ENCODE data around the gene GCN1. TPM values are rescaled to one million over a fixed set of nuclear protein-coding genes. Genes with fewer than 3 reads are reported as not detected.

GCN1 gene
- total and polyA plus RNA-seq, 10 donors: 10.4 to 131 (median 95.5) TPM

DNA sequence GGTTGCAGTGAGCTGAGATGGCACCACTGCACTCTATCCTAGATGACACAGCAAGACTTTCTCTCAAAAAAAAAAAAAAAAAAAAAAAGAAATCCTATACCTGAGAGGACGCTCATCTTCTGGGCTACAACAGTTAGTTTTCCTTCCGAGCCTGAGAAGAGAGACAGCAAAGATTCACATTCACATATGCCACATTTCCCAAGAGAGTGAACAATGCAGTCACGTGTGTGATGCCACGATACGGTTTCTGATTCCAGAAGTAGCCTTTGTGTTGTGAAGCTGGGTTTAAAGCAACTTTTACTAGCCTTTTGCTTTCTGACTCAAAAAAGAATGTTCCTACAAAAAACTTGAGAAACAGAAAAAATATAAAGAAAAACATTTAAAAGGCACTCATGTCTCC is 19.5 kb downstream of the GCN1 start:
- intact Hi-C loops (cut with DNase I; ENCODE audit: low total_unique reads): no loop called here
- no peaks in the 10 kb centered on the region for H3K27me3 ChIP-seq (replicated peaks in 1 of 7)
- TF ChIP-seq, protein P1, sequence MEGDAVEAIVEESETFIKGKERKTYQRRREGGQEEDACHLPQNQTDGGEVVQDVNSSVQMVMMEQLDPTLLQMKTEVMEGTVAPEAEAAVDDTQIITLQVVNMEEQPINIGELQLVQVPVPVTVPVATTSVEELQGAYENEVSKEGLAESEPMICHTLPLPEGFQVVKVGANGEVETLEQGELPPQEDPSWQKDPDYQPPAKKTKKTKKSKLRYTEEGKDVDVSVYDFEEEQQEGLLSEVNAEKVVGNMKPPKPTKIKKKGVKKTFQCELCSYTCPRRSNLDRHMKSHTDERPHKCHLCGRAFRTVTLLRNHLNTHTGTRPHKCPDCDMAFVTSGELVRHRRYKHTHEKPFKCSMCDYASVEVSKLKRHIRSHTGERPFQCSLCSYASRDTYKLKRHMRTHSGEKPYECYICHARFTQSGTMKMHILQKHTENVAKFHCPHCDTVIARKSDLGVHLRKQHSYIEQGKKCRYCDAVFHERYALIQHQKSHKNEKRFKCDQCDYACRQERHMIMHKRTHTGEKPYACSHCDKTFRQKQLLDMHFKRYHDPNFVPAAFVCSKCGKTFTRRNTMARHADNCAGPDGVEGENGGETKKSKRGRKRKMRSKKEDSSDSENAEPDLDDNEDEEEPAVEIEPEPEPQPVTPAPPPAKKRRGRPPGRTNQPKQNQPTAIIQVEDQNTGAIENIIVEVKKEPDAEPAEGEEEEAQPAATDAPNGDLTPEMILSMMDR (IDR thresholded peaks at IDR 0.05 in 8 of 11, conservative IDR thresholded peaks at IDR 0.05 in 3 of 11): no peak
- TF ChIP-seq POLR2A (IDR thresholded peaks at IDR 0.05) (no peak), POLR2AphosphoS5 (IDR thresholded peaks at IDR 0.05) (no peak)
- 71 to 81% (median 77%) methylated on average over 5 of the region's 5 CpGs for WGBS, 5 donors
- peaks cover 0 to 4% (median 2%) of the 10 kb centered on the region in 6 donors for H3K4me1 ChIP-seq
- H3K4me3 ChIP-seq: no peak overlapping the region
- no peak for DNase-seq
- peaks cover 15 to 100% (median 100%) of the 10 kb centered on the region in 6 donors for H3K36me3 ChIP-seq
- H3K27ac ChIP-seq: no peak overlapping the region
- no peaks in the 10 kb centered on the region for H3K9me3 ChIP-seq

DNA sequence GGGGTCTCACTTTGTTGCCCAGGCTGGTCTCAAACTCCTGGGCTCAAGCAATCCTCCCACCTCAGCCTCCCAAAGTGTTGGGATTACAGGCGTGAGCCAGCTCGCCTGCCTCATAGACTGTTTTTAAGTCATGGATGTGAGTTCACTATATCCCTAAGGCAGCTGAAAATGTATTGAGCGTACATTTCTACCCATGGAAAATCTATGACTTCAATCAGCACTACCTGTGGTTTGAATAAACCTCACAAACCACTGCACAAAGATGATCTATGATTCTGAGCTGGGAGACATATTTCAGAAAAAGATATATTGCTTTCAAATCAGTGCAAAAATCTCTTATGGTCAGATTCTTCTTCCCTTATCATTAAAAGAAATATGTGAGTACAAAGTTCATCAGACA is 22.5 kb downstream of the GCN1 start:
- intact Hi-C loops (cut with DNase I; ENCODE audit: low total_unique reads): no loop called here
- H3K36me3 ChIP-seq: peaks cover 15 to 100% (median 97%) of the 10 kb centered on the region in 6 donors
- DNase-seq: no peak

DNA sequence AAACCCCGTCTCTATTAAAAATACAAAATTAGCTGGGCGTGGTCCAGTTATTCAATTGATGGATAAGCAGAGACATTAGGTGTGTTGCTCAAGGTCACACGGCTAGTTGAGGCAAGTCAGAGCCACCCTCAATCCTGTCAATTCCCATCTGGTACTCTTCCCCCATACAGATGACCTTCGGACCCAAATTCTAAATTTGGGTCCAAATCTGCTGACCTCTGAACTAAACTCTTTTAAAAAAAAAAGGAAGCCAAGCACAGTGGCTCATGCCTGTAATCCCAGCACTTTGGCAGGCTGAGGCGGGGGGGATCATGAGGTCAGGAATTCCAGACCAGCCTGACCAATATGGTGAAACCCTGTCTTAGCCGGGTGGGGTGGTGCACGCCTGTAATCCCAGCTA is 23.9 kb downstream of the GCN1 start:
- 89 to 98% (median 92%) methylated on average over 7 of the region's 7 CpGs for WGBS, 5 donors

More for the DNA sequence above, 22.5 kb downstream of the GCN1 start:
- Histone ChIP-seq H3K9me3 (no peaks in the 10 kb centered on the region), H3K27ac (no peak overlapping the region), H3K27me3 (replicated peaks in 1 of 7) (no peaks in the 10 kb centered on the region), H3K4me1 (peaks cover 0 to 4% (median 2%) of the 10 kb centered on the region in 6 donors), H3K4me3 (no peak overlapping the region)
- no peak for TF ChIP-seq POLR2A (IDR thresholded peaks at IDR 0.05)
- WGBS, 5 donors: 93 to 100% (median 96%) methylated on average over 3 of the region's 3 CpGs

DNA sequence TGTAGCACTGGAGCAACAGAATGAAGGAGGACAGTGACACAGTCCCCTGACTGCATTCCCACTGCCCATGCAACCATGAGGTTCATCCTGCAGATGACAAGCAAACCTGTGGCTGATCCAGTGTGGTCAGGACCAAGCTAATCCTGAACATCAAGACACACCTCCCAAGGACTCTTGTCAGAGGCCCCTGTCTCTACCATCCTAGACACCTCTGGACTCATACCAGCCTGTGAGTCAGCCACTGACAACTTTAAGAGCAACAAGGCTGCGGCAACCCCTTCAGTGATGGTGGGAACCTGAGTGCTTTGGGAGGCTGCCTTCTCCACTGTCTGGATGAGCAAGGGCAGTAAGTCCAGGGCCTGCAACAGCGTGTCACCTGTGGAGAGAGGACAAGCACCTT is 24.6 kb downstream of the GCN1 start:
- intact Hi-C loops (cut with DNase I; ENCODE audit: low total_unique reads): no loop called here
- no peak for DNase-seq
- Histone ChIP-seq H3K27me3 (replicated peaks in 1 of 7) (no peaks in the 10 kb centered on the region), H3K4me3 (no peak overlapping the region), H3K4me1 (peaks cover 0 to 1% (median 0%) of the 10 kb centered on the region in 6 donors), H3K36me3 (peaks cover 11 to 100% (median 91%) of the 10 kb centered on the region in 6 donors), H3K9me3 (no peaks in the 10 kb centered on the region), H3K27ac (no peak overlapping the region)
- TF ChIP-seq, protein P1 (IDR thresholded peaks at IDR 0.05 in 8 of 11, conservative IDR thresholded peaks at IDR 0.05 in 3 of 11): no peak
- WGBS, 5 donors: 94 to 100% (median 95%) methylated on average over 2 of the region's 2 CpGs

More for the DNA sequence above, 23.9 kb downstream of the GCN1 start:
- H3K27ac ChIP-seq: no peak overlapping the region
- H3K36me3 ChIP-seq: peaks cover 11 to 100% (median 91%) of the 10 kb centered on the region in 6 donors
- TF ChIP-seq POLR2AphosphoS5 (IDR thresholded peaks at IDR 0.05) (no peak), POLR2A (IDR thresholded peaks at IDR 0.05) (no peak)
- TF ChIP-seq, protein P1 (IDR thresholded peaks at IDR 0.05 in 8 of 11, conservative IDR thresholded peaks at IDR 0.05 in 3 of 11): no peak
- no peaks in the 10 kb centered on the region for H3K27me3 ChIP-seq (replicated peaks in 1 of 7)
- no peaks in the 10 kb centered on the region for H3K9me3 ChIP-seq
- no peak overlapping the region for H3K4me3 ChIP-seq
- intact Hi-C loops (cut with DNase I; ENCODE audit: low total_unique reads): no loop called here
- H3K4me1 ChIP-seq: peaks cover 0 to 4% (median 2%) of the 10 kb centered on the region in 6 donors
- DNase-seq: peak; percentile 0

DNA sequence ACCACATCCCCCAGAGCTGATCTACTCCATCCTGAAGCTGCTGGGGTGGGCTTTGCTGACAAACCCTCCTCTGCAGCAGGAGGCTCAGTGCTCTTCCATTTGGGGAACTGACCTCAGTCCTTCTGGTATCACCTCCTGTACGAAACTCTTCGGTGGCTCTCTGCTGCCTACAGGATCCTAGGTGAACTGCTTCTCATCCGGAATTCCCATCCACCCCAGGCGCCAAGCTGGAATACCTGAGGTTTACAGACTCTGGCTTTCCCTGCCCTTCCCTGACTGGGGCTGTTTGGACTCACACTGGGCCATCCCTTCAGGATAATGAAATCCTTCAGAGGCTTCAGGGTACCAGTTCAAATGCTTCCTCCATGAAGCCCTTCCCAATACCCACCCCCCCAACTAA is 26.2 kb downstream of the GCN1 start:
- TF ChIP-seq POLR2A (IDR thresholded peaks at IDR 0.05): no peak
- DNase-seq: no peak
- Histone ChIP-seq H3K4me3 (no peak overlapping the region), H3K36me3 (peaks cover 3 to 100% (median 89%) of the 10 kb centered on the region in 6 donors), H3K27me3 (replicated peaks in 1 of 7) (no peaks in the 10 kb centered on the region), H3K27ac (no peak overlapping the region), H3K9me3 (no peaks in the 10 kb centered on the region), H3K4me1 (no peaks in the 10 kb centered on the region)
- WGBS, 5 donors: 95 to 99% (median 97%) methylated on average over 4 of the region's 4 CpGs
- intact Hi-C loops (cut with DNase I; ENCODE audit: low total_unique reads): no loop called here

Measured in spleen (tissue), 11 donors.